ENCODE measurements around the gene NUP43.
"Not testable (repeated sequence)": the region's sequence is repeated elsewhere in the genome, so short reads cannot be mapped to it uniquely, and the experiment has no call there.

Gene NUP43

GRCh38 chr6:149745252-149745651 lies 1.1 kb downstream of the NUP43 start:
- not testable (repeated sequence) for DNase-seq

- no peak for DNase-seq
Observed at GRCh38 chr6:149734915-149735314, 11.4 kb downstream of the NUP43 start.

- no peak for DNase-seq
Observed at GRCh38 chr6:149733089-149733720, 13.1 kb downstream of the NUP43 start.

- DNase-seq, result no peak
Observed at GRCh38 chr6:149729824-149730223, 16.5 kb downstream of the NUP43 start.

GRCh38 chr6:149728499-149729234 lies 17.7 kb downstream of the NUP43 start:
- no peak for DNase-seq

GRCh38 chr6:149727793-149728498 lies 18.4 kb downstream of the NUP43 start:
- no peak for DNase-seq

- DNase-seq, result no peak
Observed at GRCh38 chr6:149725785-149726184, 20.5 kb downstream of the NUP43 start.

GRCh38 chr6:149723771-149724417 lies 22.4 kb downstream of the NUP43 start:
- DNase-seq, result peak; percentile 64

- no peak for DNase-seq
Observed at GRCh38 chr6:149723262-149723661, 23.1 kb downstream of the NUP43 start.

GRCh38 chr6:149719531-149719930 lies 26.8 kb downstream of the NUP43 start:
- DNase-seq, result no peak

GRCh38 chr6:149717588-149718458 lies 28.5 kb downstream of the NUP43 start, which contains the start of gene LATS1:
Gene LATS1 (minus strand): TSS chr6:149718101. CDS start chr6:149702126, 15,975 bp downstream.
- peak; percentile 94 for DNase-seq

- DNase-seq, result no peak
Observed at GRCh38 chr6:149717255-149717587, 29.1 kb downstream of the NUP43 start.

GRCh38 chr6:149716181-149716963 lies 30.0 kb downstream of the NUP43 start:
- peak; percentile 34 for DNase-seq

- DNase-seq, result no peak
Observed at GRCh38 chr6:149714442-149714841, 31.9 kb downstream of the NUP43 start.

GRCh38 chr6:149711711-149712110 lies 34.6 kb downstream of the NUP43 start:
- no peak for DNase-seq

- no peak for DNase-seq
Observed at GRCh38 chr6:149701714-149702113, 44.6 kb downstream of the NUP43 start.

GRCh38 chr6:149699150-149699549 lies 47.2 kb downstream of the NUP43 start:
- no peak for DNase-seq

GRCh38 chr6:149698175-149698574 lies 48.2 kb downstream of the NUP43 start:
- DNase-seq, result no peak

GRCh38 chr6:149696901-149697300 lies 49.4 kb downstream of the NUP43 start:
- no peak for DNase-seq

- DNase-seq, result no peak
Observed at GRCh38 chr6:149694921-149695320, 51.4 kb downstream of the NUP43 start.

- DNase-seq, result no peak
Observed at GRCh38 chr6:149691201-149691600, 55.1 kb downstream of the NUP43 start.

GRCh38 chr6:149686230-149686629 lies 60.1 kb downstream of the NUP43 start:
- no peak for DNase-seq

Data from activated CD4-positive, alpha-beta T cell treated with anti-CD3 and anti-CD28 coated beads, Interleukin-10, Interleukin-2, amounts not matched to agents 100 ng/mL and 50 ng/mL, durations not matched to agents 16 hours and 8 hours (primary cell).